ENCODE results near the gene TGFB2.

TGFB2 gene

DNA sequence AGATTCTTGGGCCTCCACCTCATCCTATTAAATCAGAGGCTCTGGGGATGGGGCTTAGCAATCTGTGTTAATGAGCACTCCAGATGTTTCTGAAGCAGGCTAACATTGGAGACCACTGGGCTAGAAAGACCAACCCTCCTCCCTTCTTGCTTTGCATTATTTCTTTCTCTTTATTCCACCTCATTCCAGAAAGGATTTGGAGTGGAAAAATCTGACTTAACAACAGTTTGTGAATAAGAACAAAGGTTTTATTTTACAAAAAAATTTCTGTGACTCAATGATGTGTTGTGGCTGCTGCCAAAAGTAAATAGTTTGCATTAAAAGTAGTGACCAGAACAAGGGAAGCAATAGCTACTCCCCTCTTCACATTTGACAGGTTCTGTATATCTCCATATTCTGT, 79.4 kb downstream of the TGFB2 start:
- no peak for DNase-seq (ENCODE audit: low read depth)

DNA sequence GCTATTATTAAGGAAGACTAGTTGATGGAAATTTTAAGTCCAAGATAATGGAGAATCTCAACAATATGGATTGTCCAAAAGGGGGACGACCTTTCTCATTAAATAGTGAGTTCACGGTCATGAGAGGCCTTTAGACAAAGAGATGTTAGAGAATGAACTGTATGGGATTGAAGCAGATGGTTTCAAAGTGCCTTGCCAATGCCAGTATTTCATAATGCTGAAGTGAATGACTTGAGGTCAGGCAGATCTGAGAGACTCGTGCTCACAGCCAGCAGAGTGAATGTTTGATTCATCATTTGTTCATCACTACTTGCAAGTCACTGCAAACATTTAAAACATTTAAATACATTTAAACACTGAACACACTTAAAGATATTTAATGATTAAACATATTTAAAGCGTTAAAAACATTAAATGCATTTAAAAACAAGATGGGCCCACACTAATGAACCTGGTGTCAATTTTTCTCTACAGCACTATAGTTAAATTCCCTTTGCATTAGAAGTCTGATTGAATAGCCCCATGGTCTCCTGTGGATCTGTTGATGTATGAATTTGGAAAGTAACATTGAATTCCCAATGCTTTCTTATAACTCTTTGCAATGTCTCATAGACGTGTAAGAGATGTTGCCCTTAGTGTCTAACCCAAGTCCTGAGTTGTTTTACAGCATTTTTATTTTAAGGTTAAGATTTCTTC, 80.7 kb downstream of the TGFB2 start:
- peak; percentile 77 for DNase-seq (ENCODE audit: low read depth)

DNA sequence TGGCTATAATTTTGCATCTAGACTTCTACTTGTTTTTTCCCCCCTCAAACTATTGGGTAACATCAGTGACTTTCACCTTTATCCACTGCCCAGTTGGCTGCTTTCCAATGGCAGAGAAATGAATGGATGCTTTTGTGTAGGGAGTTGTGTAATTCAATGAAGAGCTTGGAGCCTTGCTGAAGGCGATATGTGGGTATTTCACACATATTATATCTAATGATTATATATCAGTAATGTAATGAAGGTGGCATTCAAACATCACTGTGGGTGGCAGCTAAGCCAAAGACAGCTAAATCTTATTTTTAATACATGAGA, 81.2 kb downstream of the TGFB2 start:
- peak; percentile 30 for DNase-seq (ENCODE audit: low read depth)

DNA sequence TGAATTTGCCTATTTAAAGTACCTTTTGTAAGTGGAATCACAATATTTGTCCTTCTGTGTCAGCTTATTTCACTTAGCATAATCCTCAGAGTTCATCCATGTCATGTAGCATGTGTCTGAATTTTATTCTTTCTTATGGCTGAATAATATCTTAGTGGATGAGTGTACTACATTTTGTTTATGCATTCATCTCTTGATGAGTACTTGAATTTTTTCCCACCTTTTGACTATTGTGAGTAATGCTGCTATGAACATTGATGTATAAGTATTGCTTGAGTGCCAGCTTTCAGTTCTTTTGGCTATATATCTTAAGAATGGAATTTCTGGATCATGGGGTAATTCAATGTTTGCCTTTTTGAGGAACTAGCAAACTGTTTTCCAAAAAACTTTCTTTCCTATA, 84.2 kb downstream of the TGFB2 start:
- DNase-seq (ENCODE audit: low read depth): no peak

DNA sequence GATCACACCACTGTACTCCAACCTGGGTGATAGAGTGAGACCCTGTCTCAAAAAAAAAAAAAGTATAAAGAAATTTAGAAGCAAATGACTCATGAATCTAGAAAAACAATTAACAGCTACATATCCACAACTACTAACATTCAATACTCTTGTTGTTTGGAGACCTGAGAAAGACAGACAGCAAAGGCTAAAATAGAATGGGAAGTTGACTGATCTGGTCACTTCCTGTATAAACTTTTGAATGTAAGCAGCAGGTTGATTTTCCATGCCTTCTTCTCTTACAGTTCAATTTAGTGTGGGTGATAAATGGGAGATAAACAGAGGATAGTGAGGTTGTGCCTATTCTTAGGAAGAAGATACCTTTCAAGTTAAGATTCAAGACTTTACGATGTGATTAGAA, 85.2 kb downstream of the TGFB2 start:
- no peak for DNase-seq (ENCODE audit: low read depth)

DNA sequence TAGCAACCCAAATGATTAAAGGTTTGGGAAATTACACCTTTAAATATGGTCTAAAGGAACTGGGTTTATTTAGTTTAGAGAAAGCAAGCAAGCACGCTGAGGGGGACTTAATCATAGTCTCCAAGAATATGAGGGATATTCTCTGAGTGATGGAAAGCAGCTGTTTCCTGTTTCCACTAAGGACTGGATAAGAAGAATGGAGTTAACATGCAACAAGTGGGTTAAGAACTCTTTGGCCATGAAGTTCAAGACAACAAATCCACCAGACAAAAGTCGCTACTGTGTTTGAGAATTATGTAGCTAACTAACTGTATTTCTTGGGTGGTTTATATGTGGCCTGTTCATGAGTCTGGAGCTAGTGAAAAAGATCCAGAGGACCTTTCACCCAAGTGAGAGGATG, 85.7 kb downstream of the TGFB2 start:
- DNase-seq (ENCODE audit: low read depth): no peak

DNA sequence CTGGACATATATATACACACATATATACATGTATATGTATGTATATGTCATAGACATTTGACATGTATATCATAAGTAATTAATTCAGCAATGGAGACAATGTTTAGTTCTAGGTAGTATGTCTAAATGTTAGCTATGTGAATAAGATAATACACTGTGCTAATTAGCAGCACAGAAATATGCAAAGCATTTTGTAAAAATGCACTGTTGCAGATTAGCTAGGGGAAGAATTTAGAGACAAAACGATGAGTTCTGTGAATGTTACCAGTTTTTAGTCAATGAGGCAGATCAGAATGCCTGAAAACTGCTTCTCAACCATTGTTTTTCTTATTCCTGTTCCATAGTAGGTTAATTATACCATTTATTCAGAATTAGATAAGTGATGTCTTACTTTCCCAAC, 86.3 kb downstream of the TGFB2 start:
- no peak for DNase-seq (ENCODE audit: low read depth)

DNA sequence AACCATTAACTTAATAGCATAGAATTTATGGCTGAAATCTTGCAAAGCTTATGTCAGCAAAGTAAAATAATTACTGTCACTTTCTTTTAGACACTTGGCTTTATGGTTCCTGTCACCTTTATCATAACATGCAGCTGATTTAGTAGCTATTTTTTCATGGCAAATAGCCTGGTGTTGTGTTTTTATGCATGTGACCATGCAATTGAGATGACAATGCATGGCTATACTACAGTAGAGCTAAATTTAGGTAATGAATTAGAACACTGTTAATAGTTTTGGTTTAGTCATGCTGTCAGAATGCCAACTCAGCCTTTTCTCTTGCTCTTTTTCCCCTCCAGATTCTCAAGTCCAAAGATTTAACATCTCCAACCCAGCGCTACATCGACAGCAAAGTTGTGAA, 88.6 kb downstream of the TGFB2 start:
- no peak for DNase-seq (ENCODE audit: low read depth)

DNA sequence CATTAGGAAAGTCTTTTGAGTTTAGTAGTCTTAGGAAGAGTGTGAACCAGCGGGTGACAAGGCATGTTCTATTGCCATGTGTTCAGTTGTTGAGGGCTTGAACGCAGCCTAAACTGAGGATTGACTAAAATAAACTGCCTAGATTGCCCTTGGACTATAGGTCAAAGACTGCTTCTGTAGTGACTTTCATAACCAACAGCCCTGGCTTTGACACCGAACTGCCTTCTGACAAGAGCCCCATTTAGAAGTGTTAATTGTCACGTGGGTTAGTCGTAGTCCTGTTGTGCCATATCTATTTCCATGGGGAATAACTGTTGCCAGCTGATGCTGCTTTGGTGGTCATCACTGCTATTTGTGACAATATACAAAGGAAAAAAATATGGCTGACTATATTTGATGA, 90.4 kb downstream of the TGFB2 start:
- DNase-seq (ENCODE audit: low read depth): no peak

DNA sequence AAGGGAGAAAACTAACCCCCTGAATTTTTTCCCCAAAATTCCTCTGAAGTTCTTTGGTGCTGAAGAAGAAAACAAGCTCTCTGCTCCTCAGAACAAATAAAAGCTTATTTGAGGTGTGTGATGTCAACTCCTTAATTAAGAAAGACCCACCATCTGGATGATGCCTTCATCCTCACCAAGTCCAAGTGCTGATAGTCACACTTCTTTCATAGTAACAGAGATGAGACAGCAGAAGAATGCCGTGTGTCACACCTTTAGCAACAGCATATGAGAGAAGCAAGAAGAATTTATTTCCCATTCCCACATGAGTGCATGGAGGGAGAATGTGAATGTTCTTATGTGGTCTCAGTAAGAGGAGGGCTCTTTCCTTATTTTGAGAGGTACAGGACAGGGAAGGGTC, 91.2 kb downstream of the TGFB2 start:
- DNase-seq (ENCODE audit: low read depth): no peak

DNA sequence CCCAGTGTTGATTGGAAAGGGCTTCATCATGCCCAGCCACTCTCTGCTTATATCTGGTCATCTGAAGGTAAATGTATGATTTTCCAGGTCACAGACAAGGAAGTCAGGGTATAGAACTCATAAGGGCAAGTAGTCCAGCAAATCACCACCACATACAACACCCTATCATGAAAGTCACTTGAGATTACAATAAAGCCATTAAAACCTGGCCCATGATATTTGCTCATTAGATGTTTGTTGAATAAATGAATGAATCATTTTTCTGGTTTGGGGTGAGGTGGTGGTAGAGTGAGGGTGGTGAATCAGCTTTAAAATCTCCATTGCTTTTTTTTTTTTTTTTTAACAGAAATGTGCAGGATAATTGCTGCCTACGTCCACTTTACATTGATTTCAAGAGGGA, 91.9 kb downstream of the TGFB2 start:
- DNase-seq (ENCODE audit: low read depth): no peak

DNA sequence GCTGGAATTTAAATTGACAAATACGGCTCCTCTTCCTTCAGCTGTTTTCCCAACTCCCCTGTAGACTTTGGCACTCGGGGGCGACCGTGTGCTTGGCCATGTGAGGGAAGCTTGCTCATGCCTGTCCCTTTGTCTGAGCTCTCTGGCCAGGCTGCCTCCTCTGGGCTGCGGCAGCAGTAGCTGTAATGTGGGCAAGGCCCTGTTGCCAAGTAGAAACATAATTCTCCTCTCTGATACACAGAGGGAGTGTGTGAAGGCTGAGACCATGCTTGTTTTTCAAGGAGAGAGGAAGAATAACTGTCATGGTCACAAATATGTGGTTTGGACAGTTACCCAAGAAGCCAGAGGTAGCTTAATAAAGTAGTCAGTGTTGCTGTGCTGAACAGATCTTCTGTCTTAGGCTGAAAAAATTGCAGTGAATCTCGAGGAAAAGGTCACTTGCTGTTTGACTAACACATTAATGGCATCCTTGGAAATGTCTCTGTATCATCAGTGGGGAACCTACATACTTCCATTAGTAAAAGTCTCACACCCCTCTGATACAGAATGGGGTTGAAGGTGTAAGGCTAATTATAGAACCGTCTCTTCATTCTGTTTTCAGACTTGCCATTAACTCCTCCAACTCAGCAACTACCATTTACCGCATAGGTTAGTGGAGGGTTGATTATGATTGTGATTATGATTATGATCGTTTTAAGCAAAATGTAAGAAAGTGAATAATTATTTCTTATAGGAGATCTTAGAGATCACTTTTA, 94.6 kb downstream of the TGFB2 start:
- DNase-seq (ENCODE audit: low read depth): peak; percentile 48

DNA sequence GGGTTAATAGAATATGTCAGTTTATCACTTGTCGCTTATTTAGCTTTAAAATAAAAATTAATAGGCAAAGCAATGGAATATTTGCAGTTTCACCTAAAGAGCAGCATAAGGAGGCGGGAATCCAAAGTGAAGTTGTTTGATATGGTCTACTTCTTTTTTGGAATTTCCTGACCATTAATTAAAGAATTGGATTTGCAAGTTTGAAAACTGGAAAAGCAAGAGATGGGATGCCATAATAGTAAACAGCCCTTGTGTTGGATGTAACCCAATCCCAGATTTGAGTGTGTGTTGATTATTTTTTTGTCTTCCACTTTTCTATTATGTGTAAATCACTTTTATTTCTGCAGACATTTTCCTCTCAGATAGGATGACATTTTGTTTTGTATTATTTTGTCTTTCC, 98.1 kb downstream of the TGFB2 start:
- no peak for DNase-seq (ENCODE audit: low read depth)

DNA sequence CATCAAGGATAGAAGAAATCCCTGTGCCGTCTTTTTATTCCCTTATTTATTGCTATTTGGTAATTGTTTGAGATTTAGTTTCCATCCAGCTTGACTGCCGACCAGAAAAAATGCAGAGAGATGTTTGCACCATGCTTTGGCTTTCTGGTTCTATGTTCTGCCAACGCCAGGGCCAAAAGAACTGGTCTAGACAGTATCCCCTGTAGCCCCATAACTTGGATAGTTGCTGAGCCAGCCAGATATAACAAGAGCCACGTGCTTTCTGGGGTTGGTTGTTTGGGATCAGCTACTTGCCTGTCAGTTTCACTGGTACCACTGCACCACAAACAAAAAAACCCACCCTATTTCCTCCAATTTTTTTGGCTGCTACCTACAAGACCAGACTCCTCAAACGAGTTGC, 99.0 kb downstream of the TGFB2 start:
- no peak for DNase-seq (ENCODE audit: low read depth)

DNA sequence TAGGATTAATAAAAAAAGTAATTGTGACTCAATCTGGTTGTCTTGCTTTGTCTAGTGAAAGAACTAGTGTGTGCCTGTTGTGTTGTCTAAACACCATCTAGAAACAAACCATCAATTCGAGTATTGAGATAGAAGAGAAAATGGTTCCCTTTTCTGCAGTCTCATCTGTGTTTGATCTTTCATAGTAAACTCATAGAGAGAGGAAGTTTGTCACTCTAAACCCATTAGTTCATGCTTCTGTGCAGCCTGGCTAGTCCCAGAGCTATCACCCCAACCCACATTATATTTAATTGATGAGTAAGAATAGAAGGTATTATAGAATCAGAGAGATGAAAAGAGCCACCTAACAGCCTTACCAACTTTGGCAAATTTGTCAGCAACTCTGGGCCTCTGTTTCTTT, 99.5 kb downstream of the TGFB2 start:
- no peak for DNase-seq (ENCODE audit: low read depth)

DNA sequence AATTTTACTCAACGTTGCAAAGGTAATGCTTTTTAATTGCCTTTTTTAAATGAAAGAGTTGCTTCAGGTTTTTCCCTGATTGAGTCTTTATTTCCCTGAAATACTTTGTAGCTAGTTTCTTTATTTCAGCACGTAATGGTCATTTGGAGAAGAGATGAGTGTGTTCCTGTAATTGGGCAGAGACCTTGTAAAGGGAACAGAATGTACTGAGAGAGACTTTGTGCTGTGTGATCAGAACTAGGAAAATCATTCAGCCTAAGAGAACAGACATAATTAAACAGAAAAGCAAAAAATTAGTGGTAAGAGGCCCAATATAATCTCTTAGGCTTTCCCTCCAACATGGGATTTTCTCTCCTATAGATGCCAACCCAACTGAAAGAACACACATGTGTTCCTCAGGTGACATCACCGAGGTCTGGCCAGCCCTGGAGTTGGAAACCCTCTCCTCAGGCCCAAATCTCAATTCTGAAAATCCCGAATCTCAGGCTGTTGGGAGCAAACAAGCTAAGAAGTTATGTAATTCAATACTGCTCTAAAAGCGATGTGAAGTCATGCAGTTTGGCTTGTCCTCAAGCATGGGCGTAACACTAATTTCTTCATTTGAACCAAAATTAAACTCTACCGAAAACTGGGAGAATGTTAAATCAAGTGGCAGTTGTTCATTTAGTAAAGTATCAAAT, 102.0 kb downstream of the TGFB2 start:
- DNase-seq (ENCODE audit: low read depth): no peak

DNA sequence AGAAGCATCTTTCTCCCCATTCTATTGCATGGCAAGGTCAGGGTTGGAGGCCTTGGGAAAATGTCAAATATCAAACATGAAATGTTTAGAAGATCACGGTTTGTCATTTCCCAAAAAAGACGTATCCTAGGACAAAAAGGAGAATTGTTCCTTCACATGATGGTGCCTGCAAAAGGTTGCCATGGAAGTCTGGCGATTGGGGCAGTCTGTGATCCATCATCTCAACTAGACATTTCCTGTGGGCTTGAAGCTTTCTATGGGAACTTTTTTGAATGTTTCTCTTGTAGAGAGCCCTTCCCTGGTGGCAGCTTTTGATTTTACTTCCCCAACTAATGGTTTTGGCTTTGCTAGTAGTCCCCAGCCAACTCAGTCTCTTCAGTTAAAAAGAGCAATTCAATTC, 106.3 kb downstream of the TGFB2 start:
- DNase-seq (ENCODE audit: low read depth): no peak

DNA sequence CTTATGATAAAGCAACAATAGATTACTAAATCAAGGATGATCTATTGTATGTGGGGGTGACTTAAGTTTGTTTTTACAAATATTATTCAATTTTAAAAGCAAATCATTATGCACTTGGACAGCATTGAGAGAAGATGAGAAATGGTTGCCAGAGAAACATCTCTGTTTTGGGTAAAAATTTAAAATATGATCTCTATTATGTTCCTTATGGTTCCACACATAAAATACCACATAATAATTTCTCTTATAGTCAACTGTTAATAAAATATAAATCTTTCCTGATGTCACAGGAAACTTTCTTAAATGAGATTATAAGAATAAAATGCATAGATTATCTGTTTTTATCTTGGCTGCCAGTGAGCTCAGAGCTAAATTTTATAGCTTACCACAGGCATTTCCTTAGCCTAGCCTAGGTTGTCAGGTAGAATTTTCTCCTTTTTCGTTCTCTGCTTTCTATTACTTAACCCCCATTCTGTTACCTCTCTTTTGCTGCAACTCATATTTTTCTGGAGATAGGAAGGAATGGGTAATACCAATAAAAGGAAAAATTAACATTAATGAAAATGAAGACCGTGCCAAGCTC, 109.7 kb downstream of the TGFB2 start:
- DNase-seq (ENCODE audit: low read depth): no peak

DNA sequence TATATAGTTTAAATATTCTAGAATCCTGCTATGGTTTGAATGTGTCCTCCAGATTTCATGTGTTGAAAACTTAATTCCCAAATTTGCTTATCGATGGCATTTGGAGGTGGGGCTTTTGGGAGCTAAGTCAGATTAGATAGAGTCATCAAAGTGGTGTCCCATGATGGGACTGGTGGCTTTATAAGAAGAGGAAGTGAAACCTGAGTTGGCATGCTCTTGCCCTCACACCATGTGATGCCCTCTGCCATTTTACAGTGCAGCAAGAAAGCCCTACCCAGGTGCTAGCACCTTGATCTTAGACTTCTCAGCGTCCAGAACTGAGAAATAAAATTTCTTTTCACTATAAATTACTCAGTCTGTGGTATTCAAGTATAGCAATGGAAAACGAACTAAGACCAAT, 111.3 kb downstream of the TGFB2 start:
- DNase-seq (ENCODE audit: low read depth): no peak

DNA sequence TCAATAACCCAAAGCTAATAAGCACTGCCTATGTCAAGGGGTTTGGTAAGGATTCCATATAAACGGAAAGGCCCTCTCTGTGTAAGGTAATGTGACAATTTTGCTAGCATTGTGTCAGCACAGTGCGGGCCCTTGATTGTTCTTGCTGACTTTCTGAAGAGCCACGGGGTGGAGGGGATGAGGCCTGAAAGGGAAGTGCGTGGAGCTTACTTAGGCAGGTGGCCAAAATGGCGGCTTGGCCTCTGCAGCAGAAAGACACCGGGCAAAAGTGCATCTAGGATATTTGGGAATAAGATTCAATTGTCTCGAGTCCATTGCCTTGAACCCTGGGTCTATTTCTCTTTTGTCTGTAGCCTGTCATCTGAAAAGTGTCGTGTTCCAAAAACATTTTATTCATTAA, 114.3 kb downstream of the TGFB2 start:
- DNase-seq (ENCODE audit: low read depth): no peak

DNA sequence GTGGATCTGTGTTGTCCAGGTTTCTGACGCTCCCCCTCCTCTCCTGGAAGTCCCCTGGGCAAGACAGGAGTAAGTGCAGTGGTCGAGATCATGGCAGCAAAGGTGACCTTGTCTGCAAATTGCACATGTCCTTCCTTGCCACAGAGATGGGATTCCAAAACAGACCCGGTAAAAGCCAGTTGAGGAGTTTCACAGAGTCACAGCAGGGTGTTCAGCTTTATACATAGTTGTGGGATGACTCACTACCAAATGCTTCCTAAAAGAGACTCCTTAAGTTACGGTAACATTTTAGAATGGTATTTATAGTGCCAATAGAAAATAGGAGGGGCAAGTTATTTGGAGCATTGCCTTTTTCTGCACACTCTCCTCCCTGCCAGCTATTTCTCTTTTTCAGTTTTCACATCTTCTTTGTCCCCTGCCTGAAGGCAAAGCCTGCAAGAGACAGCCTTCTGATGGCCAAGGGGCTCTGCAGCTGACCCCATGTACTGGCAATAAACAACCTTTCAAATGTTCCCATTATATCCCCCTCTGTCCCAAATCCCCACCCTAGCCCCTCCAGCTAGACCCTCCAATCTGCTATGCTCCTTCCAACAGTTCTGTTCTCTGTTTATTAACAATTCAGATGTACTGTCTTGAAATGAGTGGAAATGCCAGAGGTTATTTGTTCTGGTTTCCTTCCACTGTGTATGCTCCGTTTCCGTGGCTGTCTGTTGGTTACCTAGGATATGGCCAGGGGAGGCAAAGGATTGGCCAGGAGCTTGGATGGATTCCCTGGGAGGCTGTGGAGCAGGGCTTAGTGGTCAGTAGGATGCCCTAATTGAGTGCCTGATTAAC, 115.0 kb downstream of the TGFB2 start:
- peak; percentile 79 for DNase-seq (ENCODE audit: low read depth)

DNA sequence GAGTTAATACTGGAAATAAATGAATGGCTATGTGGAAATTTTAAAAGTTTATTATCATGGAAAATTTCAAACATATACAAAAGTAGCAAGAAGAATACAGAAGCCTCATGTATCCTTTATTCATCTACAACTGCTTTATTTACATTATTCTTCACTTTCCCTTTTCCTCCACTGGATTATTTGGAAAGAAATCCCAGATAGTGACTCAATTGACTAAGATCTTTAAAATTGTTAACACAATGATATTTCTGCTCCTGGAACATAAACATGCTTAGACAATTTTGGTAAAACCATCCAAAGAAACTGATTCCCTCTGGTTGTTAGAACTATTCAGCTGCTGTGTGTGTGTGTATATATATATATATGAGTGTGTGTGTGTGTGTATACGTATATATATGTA, 116.2 kb downstream of the TGFB2 start:
- no peak for DNase-seq (ENCODE audit: low read depth)
